HPDE6-E6E7 (cell line): ENCODE data around the gene DCAF6.

Experiments used
- DNase-seq: peaks from one replicate; pipeline ENCODE4 v3.0.0; 2011; ENCODE audit warnings: missing footprints; ENCODE audit errors: extremely low spot score

Gene DCAF6

GRCh38 chr1:168084396-168085231 is 148.1 kb downstream of the DCAF6 start:
- DNase-seq, result no peak

- no peak for DNase-seq
Measured at GRCh38 chr1:168085401-168085872, 149.0 kb downstream of the DCAF6 start.

GRCh38 chr1:168086438-168086837 is 150.0 kb downstream of the DCAF6 start:
- no peak for DNase-seq

- DNase-seq, result no peak
Measured at GRCh38 chr1:168087696-168088095, 151.2 kb downstream of the DCAF6 start.

- DNase-seq, result no peak
Measured at GRCh38 chr1:168088511-168089325, 152.2 kb downstream of the DCAF6 start.

- DNase-seq, result no peak
Measured at GRCh38 chr1:168089326-168089978, 153.0 kb downstream of the DCAF6 start.

GRCh38 chr1:168089979-168090337 is 153.5 kb downstream of the DCAF6 start:
- DNase-seq, result no peak

- DNase-seq, result no peak
Measured at GRCh38 chr1:168090395-168090794, 153.9 kb downstream of the DCAF6 start.

GRCh38 chr1:168091063-168091462 is 154.6 kb downstream of the DCAF6 start:
- DNase-seq, result no peak

GRCh38 chr1:168091720-168092550 is 155.5 kb downstream of the DCAF6 start:
- DNase-seq, result no peak

- DNase-seq, result no peak
Measured at GRCh38 chr1:168092566-168093355, 156.3 kb downstream of the DCAF6 start.

GRCh38 chr1:168093616-168094015 is 157.1 kb downstream of the DCAF6 start:
- no peak for DNase-seq

GRCh38 chr1:168095476-168095875 is 159.0 kb downstream of the DCAF6 start:
- DNase-seq, result no peak

GRCh38 chr1:168096296-168097165 is 160.0 kb downstream of the DCAF6 start:
- DNase-seq, result no peak

GRCh38 chr1:168097921-168098528 is 161.5 kb downstream of the DCAF6 start:
- no peak for DNase-seq

- DNase-seq, result no peak
Measured at GRCh38 chr1:168098534-168099320, 162.2 kb downstream of the DCAF6 start.

GRCh38 chr1:168099337-168099801 is 162.9 kb downstream of the DCAF6 start:
- DNase-seq, result no peak

GRCh38 chr1:168100315-168101002 is 164.0 kb downstream of the DCAF6 start:
- DNase-seq, result no peak
